CD4-positive, alpha-beta T cell treated with Interferon alpha-2 for 1 hour (primary cell): ENCODE measurements around the gene XAB2.

Source experiments
- DNase-seq, 2 donors: peaks; one replicate each; pipeline ENCODE4 v3.0.0-alpha.2; 2020 to 2022

The XAB2 gene

DNA sequence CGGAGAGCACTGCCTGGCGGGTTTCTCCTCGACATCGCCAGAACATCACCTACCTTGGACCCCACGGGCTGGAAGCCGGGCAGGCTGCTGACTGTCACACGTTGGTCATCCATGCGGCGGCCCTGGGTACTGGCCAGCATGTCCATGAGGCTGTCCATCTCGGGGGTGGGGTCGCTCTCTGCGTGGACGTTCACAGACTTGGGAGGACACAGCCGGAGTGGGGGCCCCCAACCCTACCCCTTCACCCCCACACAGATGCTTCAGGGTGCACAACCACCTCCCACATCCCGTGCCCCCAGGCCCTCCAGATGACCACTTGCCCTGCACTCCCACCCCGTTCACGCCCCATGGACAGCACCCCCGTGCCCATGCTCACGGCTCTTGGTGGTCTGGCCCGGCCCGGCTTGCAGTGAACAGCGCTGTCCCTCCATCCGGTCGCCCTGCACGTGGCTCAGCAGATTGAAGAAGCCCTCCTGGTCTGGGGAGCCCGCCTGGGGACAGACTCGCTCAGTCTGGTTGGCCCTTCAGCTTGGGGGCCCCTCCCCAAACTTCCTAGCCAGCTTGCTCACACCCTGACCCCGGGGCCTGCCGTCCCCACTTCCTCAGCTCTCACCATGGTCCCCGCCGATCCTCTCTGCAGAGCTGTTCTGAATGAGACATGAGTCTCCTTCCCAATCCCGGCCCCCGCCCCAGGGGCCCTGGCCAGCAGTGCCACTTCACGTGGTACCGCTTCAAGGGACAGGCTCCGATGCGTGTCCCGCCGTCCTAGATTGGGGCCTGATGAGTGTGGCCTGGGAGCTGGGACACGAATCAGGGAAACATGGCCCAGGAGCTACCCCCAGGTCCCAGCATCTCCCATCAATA, 3.2 kb upstream of the XAB2 start:
- no peak for DNase-seq

DNA sequence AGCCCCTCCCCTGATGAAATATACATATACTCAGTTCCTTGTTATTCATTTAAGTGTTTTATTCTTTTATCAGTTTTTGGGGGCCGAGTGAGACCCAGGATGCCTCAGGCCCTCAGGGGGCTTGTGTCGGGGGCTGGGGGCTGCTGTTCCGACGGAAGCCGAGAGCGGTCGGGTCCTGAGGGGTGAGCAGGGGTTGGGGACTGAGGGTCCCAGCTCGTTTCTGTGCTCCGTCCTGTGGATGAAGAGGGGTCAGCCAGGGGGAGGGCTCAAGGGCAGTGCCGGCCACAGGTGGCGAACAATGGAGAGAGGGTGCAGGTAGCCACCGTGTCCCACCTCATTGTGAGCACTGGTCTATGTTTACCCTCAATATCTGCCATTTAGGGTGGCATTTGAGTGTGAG, 2.2 kb upstream of the XAB2 start:
- DNase-seq: no peak

DNA sequence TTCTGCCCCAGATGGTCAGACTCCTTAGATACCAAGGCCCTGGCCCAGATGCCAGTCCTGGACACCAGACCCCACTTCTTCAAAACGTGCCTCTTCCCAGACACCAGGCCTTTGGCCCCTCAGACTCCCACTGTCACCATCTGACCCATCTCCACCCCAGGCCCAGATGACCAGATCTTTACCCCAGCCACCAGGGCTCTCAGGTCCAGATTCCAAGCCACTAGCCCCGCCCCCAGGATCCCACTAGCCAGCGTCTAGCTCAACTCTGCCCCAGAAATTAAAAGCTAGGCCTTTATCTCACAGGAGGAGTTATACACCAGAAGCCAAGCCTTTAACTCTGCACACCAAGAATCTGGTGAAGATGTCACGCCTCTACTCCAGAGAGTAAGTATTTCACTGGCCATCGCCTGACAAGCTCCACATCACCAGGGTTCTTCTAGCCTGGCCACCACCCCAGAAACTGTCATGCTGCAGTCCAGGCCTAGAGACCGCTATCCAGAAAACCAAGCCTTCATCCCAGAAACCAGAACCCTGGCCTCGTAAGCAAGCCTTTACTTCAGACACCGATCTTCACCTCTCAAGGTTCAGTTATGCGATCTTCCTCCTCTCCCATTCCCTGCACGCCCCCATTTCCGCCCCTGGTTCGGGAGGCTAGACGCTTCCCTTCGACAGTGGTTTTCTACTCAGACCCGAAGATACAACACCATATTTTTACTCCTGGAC, 595 bp downstream of the XAB2 start:
- peak in 1 of 2 donors; percentile 9 for DNase-seq

DNA sequence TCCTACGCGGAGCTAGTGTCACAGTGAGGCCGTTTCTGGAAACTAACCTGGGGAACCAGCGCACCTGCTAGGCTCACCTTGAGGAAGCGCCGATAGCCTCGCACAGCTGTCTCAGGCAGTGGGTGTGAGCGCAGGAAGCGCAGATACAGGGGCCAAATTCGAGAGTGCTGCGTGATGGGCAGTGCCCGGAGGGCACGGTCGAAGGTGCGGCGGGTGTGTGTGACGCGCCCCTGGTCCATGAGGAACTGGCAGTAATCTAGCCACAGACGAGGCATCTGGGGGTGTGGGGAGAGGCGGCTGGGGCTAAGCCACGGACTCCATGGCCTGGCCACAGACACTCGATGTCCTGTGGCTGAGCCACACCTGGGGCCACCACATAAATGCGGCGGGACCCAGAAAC, 2.2 kb downstream of the XAB2 start:
- no peak for DNase-seq

DNA sequence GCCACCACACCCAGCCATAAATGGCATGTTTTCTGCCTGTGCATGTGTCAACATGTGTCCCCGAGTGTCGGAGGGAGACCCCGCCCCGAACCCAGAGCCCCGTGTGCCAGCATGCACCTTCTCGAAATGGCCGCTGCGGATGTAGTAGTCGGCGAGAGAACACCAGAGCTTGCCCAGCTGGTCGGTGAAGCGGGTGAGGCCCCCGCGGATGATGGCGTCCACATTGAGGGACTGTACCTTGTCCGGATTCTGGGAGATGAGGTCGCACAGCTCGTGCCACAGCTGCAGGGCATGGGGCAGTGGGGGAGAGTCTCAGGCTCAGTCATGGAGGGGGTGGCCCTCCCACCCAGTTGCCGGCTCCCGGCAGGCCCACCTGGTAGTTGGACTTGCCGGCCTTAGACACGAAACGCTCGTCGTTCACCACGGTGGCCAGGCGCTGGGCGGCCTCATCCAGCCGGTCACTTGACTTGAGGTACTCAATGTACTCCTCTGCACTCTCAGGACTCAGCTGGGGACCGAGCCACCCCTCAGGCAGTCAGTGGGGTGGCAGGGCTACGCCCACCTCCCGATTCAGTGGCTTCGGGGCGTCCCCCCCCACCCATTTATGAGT, 3.5 kb downstream of the XAB2 start:
- DNase-seq: no peak

DNA sequence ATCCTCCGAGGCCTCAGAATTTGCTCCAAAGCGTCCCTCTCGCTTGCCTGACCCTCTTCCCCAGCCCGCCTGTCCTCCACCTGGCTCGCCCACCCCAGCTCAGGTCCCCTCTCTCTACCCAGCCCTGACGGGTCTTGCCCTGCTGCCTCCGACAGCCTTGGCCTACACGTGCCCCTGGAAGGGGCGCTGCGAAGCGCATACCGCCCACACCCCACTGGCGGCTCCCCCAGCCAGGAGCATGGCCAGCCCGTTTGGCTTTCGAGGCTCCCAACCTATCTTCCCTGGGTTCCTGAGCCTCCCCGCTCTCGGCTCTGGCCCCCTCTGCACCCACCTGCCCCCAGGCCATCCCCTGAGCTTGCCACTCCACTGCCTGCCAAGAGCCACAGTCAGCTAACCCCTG, 4.5 kb downstream of the XAB2 start:
- no peak for DNase-seq

DNA sequence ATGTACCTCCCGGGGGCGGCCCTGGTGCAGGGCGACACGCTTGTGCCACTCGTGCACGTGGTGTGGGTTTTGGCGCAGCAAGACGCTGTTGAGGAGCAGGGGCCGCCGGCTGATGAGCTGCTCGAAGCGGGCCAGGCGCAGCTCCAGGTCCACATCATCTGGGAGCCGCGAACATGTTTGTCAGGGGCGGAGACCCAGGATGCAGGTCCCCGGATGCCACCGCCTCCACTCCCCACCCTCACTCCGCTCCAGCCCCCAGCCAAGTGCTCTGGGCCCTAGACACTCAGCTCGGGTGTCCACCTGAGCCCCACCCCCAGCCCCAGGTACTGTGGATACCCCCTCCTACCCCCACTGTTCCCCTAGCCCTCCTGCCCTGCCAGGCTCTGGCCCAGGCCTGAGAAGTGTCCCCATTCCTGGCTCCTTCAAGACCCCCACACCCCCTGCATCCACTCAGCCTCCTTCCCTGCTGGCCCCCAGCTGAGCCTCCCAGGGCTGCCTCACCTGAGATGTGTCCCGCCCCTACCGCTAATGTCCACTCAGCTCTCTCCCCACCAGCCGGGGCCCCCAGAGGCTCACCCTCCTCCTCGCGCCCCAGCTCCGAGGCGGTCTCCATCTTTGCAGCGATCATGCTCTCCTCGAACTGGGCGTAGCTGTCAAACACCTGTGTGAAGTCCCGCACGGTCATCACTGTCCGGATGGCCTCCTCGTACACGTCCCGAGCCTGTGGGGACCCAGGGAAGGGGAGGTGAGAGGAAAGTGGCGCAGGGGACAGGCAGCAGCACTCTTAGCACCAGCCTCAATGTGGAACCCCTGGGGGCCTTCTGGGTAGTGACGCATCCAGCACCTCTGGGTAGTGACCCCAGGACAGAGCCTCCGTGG, 5.4 kb downstream of the XAB2 start:
- DNase-seq: no peak

DNA sequence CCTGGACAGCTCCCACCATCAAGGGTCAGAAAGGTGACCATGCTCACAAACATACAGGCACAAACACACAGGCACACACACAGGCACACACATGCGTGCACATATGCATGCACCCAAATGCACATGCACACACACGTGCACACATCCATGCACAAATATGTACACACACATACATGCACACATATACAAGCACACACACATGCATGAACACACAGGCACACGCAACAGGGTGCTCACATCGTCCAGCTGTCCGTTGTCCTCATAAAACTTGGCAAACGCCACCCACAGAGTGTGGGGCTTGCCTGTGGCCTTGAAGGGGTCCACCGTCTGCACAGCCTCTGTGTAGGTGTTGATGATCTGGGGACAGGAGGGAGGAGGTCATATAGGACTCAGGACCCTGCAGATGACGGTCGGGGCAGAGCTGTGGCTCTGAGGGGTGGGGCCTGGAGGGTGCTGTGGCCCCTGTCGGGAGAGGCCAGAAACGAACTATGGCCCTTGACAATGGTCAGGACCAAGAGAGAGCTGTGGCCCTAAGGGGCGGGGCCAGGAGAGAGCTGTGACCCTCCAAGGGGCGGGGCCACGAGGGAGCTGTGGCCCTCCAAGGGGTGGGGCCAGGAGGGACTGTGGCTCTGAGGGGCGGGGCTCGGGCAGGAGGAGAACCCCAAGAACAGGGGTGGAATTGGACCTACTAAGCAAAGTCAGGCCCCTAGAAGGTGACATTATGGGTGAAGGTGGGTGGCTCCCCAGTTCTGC, 6.2 kb downstream of the XAB2 start:
- no peak for DNase-seq

DNA sequence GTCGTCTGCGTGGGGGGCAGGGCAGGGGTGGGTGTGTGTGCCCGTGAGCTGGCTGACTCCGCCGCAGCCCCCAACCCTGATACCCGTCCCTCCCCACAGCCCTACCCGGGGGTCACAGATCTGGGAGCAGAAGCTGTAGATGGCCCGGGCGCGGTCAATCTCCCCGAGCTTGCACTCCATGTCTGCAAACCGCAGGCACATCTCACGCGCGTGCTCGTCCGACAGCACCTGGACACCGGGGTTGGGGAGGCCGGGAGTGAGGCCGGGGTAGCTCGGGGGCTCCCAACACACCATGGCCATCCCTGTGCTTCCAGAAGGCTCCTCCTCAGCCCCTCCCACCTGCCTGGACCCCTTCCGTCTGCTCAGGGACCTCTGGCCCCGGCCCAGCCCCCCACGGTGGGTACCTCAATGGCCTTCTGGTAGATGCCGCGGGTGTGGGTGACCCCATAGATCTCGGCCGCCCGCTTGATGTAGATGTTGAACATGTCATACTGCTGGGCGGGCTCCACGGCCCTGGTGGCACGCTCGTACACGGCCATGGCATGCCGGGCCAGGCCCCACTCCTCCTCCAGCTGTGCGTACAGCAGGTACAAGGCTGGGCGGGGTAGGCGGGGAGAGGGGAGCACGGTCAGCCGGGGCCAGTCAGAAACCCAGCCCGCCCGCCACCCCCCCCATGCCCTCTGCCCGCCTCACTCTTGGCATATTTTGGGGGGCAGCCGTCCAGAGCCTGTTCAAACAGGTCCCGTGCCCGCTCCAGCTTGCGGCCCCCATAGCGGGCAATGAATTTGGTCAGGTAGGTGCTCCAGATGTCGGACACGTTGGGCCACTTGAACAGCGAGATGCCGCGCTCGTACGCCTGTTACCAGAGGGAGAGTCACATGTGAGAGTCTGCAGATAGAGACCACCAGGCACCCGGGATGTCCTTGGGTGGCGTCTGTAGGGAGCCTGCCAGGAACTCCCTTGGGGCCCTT, 8.6 kb downstream of the XAB2 start:
- DNase-seq: no peak

DNA sequence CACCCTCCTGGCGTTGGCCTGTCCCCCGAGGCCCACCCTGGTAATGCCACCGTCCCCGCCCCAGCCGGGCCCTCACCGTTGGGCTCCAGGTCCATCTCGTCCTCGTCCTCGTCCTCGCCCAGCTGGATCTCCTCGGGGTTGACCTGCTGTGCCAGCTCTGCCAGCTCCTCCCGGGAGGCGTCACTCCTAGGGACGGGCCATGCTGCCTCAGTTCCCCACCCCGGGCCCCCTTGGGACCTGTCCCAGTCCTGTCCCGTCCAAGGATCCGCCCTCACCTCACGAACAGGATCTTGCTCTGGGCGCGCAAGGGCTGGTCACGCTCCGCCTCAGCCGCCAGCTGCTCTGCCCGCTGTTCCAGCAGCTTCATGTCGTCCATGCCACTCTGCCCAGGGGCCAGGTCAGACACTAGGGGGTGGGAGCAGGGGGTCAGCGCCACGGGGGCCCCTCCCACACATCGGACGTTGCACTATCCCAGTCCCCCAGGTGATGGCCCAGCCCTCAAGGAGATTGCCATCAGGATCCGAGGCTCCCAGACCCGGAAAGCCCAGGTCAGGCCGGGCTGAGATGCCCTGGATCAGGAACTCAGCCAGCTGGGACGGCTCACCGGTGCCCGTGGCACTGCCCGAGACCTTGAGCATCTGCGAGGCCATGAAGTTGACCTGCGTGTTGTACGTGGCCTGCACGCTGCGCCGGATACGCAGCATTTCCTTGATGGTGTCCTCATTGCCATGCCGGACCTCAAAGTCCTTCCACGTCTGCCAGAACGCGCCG, 9.5 kb downstream of the XAB2 start:
- DNase-seq: no peak

DNA sequence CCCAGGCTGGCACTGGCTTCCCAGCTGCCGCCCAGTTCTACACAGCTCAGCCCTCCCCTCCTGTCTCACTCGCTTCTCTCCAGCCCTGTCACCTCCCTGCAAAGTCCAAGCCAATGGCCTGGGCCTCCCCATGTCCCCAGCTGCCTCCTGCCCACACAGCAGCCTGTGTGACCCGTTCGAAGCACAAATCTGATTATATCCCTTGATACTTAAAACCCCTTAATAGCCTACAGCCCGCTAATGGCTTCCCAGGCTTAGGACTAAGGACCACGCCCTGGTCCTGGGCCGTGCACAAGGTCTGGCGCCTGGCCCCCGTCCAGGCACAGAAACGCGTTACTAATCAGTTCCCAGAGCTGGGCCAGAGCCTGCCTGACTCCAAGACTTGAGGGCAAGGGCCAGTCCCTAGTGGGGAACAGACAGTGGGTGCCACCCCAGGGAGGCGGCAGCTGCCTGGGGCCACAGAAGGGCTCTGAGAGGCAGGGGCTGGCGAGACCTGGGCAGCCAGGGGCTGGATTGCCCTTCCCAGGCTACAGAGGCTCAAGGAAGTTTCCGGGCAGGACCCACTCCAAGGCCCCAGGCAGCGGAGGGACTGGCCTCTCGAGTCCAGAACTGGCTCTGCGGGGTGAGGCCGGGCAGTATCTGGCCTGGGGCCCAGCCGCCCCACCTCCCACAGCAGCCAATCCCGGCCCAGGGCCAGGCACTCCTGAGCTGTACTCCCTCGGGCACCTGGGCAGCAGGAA, 10.4 kb downstream of the XAB2 start:
- no peak for DNase-seq

DNA sequence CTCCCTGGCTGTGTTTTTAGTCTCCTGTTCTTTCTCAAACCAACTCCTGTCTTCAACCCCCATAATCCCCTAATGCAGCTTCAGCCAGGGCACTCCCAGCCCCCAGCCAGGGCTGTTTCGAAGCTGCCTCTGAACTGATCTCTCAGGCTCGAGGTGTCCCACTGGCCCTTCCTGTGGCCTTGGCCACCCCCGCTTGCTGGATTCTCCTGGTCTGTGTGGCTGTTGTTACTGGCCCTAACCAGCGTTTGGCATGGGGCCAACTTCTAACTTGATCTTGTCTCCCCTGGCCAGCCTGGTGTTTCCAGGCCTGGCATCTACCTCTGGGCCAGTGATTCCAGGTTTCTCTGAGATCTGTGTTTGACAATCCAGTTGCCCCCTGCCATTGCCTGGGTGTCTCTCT, 11.0 kb downstream of the XAB2 start:
- no peak for DNase-seq

DNA sequence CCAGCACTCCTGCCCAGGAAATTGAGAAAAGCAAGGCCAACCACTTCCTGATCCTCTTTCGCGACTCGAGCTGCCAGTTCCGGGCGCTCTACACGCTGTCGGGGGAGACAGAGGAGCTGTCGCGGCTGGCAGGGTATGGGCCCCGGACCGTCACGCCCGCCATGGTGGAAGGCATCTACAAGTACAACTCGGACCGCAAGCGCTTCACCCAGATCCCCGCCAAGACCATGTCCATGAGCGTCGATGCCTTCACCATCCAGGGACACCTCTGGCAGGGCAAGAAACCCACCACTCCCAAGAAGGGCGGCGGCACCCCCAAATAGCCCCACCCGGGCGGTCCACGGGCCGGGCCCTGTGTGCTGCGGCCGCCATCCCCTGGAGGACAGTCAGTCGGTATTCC, 11.6 kb downstream of the XAB2 start:
- no peak for DNase-seq

DNA sequence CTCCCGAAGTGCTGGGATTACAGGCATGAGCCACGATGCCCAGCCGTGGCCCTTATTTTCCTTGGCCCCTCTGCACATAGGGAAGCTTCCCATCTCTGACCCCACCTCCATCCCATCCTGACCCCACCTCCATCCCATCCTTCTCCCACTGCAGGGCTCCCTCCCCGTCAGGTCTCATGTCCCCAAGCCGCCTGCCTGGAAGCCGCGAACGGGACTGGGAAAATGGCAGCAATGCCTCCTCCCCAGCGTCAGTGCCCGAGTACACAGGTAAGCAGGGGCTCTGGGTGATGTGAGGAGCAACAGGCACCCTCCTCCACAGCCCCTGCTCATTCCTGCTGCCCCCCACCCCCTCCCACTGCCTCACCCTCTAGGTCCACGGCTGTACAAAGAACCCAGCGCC, 12.2 kb downstream of the XAB2 start:
- DNase-seq: no peak

DNA sequence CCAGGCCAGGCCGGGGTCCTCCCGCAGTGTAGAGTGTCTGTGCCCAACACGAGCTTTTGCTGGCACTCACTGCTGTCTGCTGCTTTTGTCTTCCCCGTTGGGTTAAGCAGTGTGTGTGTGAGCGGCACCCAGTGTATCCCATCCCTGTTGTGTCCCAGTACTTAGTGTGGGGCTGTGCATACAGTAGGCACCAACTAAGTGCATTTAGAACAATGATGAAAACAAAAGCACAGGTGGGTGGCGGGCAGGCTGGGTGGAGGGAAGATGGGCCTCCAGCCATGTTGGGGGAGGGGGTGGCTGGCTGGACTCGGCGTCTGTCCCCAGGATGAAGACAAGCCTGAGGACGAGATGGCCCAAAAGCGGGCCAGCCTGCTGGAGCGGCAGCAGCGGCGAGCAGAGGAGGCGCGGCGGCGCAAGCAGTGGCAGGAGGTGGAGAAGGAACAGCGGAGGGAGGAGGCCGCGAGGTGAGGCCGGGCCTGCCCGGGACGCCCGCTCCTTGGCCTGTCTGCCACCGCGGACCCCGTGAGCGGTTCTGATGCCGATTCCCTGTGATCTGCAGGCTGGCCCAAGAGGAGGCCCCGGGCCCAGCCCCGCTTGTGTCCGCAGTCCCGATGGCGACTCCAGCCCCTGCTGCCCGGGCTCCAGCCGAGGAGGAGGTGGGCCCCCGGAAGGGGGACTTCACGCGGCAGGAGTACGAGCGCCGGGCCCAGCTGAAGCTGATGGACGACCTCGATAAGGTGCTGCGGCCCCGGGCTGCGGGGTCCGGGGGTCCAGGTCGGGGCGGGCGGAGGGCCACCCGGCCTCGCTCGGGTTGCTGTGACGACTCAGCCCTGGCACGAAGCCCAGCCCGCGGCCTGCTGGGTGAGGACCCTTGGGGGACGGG, 14.2 kb downstream of the XAB2 start:
- DNase-seq: no peak

DNA sequence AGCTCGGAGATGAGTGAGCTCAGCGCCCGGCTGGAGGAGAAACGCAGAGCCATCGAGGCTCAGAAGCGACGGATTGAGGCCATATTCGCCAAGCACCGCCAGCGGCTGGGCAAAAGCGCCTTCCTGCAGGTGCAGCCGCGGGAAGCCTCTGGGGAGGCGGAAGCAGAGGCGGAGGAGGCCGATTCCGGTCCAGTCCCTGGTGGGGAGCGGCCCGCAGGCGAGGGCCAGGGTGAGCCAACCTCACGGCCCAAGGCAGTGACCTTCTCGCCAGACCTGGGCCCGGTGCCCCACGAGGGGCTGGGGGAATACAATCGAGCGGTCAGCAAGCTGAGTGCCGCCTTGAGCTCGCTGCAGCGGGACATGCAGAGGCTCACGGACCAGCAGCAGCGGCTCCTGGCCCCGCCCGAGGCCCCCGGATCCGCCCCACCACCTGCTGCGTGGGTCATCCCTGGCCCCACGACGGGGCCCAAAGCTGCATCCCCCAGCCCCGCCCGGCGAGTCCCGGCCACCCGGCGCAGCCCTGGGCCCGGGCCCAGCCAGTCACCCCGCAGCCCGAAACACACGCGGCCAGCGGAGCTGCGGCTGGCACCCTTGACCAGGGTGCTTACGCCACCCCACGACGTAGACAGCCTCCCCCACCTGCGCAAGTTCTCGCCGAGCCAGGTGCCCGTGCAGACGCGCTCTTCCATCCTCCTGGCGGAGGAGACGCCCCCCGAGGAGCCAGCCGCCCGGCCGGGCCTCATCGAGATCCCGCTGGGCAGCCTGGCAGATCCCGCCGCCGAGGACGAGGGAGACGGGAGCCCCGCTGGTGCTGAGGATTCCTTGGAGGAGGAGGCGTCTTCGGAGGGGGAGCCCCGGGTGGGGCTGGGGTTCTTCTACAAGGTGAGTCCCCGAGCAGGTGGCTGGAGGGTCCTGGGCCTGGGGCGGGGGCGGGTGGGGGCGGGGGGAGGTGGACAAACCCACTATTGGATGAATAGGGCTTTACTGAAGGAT, 16.8 kb downstream of the XAB2 start:
- no peak for DNase-seq
